Gastroesophageal sphincter (tissue), 4 donors: Measurements from ENCODE around the gene RAB3IL1. TPM values are rescaled to one million over a fixed set of nuclear protein-coding genes. Genes with fewer than 3 reads are reported as not detected.
A peak's percentile ranks its signal among the peaks of the same experiment; 100 is the strongest.

ENCODE experiments used
- ATAC-seq: fragments of 150-250 bp; one replicate; pipeline ENCODE4 v1.9.1; 2016; ENCODE audit warnings: mild to moderate bottlenecking, moderate library complexity
- H3K27ac ChIP-seq, 4 donors: fragments of 200-600 bp; sonication (generic) in 3 of 4; 1 replicate in 3 of 4; 2 replicates in 1 of 4; pipeline ENCODE4 v1.5.1; 2016 to 2019
- H3K27me3 ChIP-seq: fragments of 200-600 bp; sonication (generic); one replicate; pipeline ENCODE4 v1.5.1; 2019
- H3K36me3 ChIP-seq, 2 donors: fragments of 200-600 bp; sonication (generic); one replicate each; pipeline ENCODE4 v1.5.1; 2019; ENCODE audit warnings: control low read depth in 1 of 2
- H3K4me1 ChIP-seq, 3 donors: fragments of 200-600 bp; sonication (generic); 1 replicate in 2 of 3; 2 replicates in 1 of 3; pipeline ENCODE4 v1.5.1; 2016 to 2019; ENCODE audit warnings: control low read depth in 2 of 3
- H3K4me3 ChIP-seq, 2 donors: fragments of 200-600 bp; sonication (generic); one replicate each; pipeline ENCODE4 v1.5.1; 2019; ENCODE audit warnings: mild to moderate bottlenecking in 1 of 2, moderate library complexity in 1 of 2
- H3K9me3 ChIP-seq, 3 donors: fragments of 200-600 bp; sonication (generic); one replicate each; pipeline ENCODE4 v1.5.1; 2017 to 2019; ENCODE audit warnings: control low read depth in 2 of 3
- CTCF ChIP-seq, 4 experiments: fragments of 200-600 bp in 2 of 4; fragments of 450-650 bp in 2 of 4; sonication (generic) in 1 of 4; IDR thresholded peaks; one replicate each; pipeline ENCODE4 v1.5.1; 2017 to 2019; ENCODE audit warnings: antibody characterized with exemption in 4 of 4, mild to moderate bottlenecking in 2 of 4, moderate library complexity in 2 of 4
- EP300 ChIP-seq: sonication (generic); formaldehyde crosslinking; IDR thresholded peaks from one replicate; pipeline ENCODE4 v1.6.1; 2017; ENCODE audit warnings: antibody characterized with exemption, mild to moderate bottlenecking
- POLR2A ChIP-seq, 2 donors: fragments of 450-650 bp; IDR thresholded peaks; one replicate each; pipeline ENCODE4 v1.6.1; 2017; ENCODE audit warnings: antibody characterized with exemption in 2 of 2, mild to moderate bottlenecking in 2 of 2, moderate library complexity in 1 of 2
- POLR2AphosphoS5 ChIP-seq: sonication (generic); formaldehyde crosslinking; IDR thresholded peaks from one replicate; pipeline ENCODE4 v1.6.1; 2017; ENCODE audit warnings: antibody characterized with exemption
- WGBS, 2 donors: methylation state at CpG; one replicate each; pipeline ENCODE4 v1.1.5; 2018; ENCODE audit warnings: low coverage in 1 of 2; 5-methylcytosine and 5-hydroxymethylcytosine counted together
- total RNA-seq, 4 donors: library from RNA; depleted of rRNA; stranded (reverse); fragments of >200 nt; gene quantifications; one replicate each; pipeline ENCODE4 v1.1.0, GENCODE V29; 2016

RAB3IL1 gene
- total RNA-seq, 4 donors from 2014 or later: 11.5 to 22.1 (median 14.7) TPM

GRCh38 chr11:61851900-61852295, 65.5 kb downstream of the RAB3IL1 start:
- peaks cover 0 to 93% of the 10 kb centered on the region in 2 donors for H3K36me3 ChIP-seq
- no peak for TF ChIP-seq POLR2AphosphoS5
- TF ChIP-seq POLR2A (IDR thresholded peaks at IDR 0.05): no peak
- no peak for TF ChIP-seq EP300
- TF ChIP-seq CTCF (IDR thresholded peaks at IDR 0.05): no peak
- H3K27ac ChIP-seq: peak overlapping the region in 2 of 4 donors; percentile 48 to 50
- H3K4me1 ChIP-seq: peaks cover 0 to 15% (median 0%) of the 10 kb centered on the region in 3 donors
- H3K4me3 ChIP-seq: no peak overlapping the region
- ATAC-seq: no peak
- no peaks in the 10 kb centered on the region for H3K9me3 ChIP-seq
- 55 to 72% methylated on average over 2 to 5 of the region's 6 CpGs for WGBS, 2 donors
- H3K27me3 ChIP-seq: no peaks in the 10 kb centered on the region

GRCh38 chr11:61851113-61851899, 66.1 kb downstream of the RAB3IL1 start:
- TF ChIP-seq POLR2AphosphoS5: no peak
- no peak for TF ChIP-seq CTCF (IDR thresholded peaks at IDR 0.05)
- TF ChIP-seq POLR2A (IDR thresholded peaks at IDR 0.05): no peak
- TF ChIP-seq EP300: no peak
- Histone ChIP-seq H3K27me3 (no peaks in the 10 kb centered on the region), H3K27ac (peak overlapping the region in 3 of 4 donors; percentile 10 to 50 (median 48)), H3K4me3 (no peak overlapping the region), H3K4me1 (peaks cover 0 to 15% (median 0%) of the 10 kb centered on the region in 3 donors), H3K9me3 (no peaks in the 10 kb centered on the region), H3K36me3 (peaks cover 0 to 93% of the 10 kb centered on the region in 2 donors)
- ATAC-seq: no peak
- WGBS, 2 donors: 77 to 84% methylated on average over 13 to 14 of the region's 24 CpGs

GRCh38 chr11:61850687-61851086, 66.7 kb downstream of the RAB3IL1 start:
- peaks cover 0 to 96% of the 10 kb centered on the region in 2 donors for H3K36me3 ChIP-seq

GRCh38 chr11:61848631-61849030, 68.7 kb downstream of the RAB3IL1 start:
- H3K27ac ChIP-seq: no peak overlapping the region
- H3K36me3 ChIP-seq: peaks cover 0 to 97% of the 10 kb centered on the region in 2 donors

More at GRCh38 chr11:61850687-61851086, 66.7 kb downstream of the RAB3IL1 start:
- Histone ChIP-seq H3K27me3 (no peaks in the 10 kb centered on the region), H3K27ac (peak overlapping the region in 2 of 4 donors; percentile 48 to 50), H3K4me3 (no peak overlapping the region), H3K4me1 (peaks cover 0 to 15% (median 0%) of the 10 kb centered on the region in 3 donors), H3K9me3 (no peaks in the 10 kb centered on the region)
- ATAC-seq: no peak
- TF ChIP-seq POLR2A (IDR thresholded peaks at IDR 0.05): no peak
- TF ChIP-seq EP300: no peak
- no peak for TF ChIP-seq CTCF (IDR thresholded peaks at IDR 0.05)
- no peak for TF ChIP-seq POLR2AphosphoS5
- 83% methylated on average over 7 of the region's 7 CpGs; no CpG with 5 or more reads in 1 of the 2 donors for WGBS, 2 donors

More at GRCh38 chr11:61848631-61849030, 68.7 kb downstream of the RAB3IL1 start:
- Histone ChIP-seq H3K4me1 (peaks cover 0 to 10% (median 0%) of the 10 kb centered on the region in 3 donors), H3K9me3 (no peaks in the 10 kb centered on the region), H3K4me3 (no peak overlapping the region), H3K27me3 (no peaks in the 10 kb centered on the region)
- no peak for ATAC-seq
- TF ChIP-seq POLR2A (IDR thresholded peaks at IDR 0.05): no peak
- TF ChIP-seq CTCF (IDR thresholded peaks at IDR 0.05): no peak
- no peak for TF ChIP-seq POLR2AphosphoS5
- no peak for TF ChIP-seq EP300
- 90 to 94% methylated on average over 6 to 9 of the region's 9 CpGs for WGBS, 2 donors
